Fibroblast of lung (primary cell): ENCODE data around the gene RPS15. TPM values are rescaled to one million over a fixed set of nuclear protein-coding genes. Genes with fewer than 3 reads are reported as not detected.

Experiments used
- DNase-seq, 2 donors: peaks; one replicate each; pipeline versions ENCODE4 v3.0.0 to v3.0.0-alpha.2; 2010; ENCODE audit warnings: low read depth in 2 of 2
- H2AFZ ChIP-seq: 2 replicates; pipeline ENCODE4 v1.5.1; 2012; ENCODE audit warnings: low read length, control low read depth, inconsistent platforms
- H3K27ac ChIP-seq: 2 replicates; pipeline ENCODE4 v1.5.1; 2011; ENCODE audit warnings: low read length, control low read depth; ENCODE audit not compliant: insufficient read depth
- H3K27me3 ChIP-seq: 2 replicates; pipeline ENCODE4 v1.5.1; 2011; ENCODE audit warnings: mild to moderate bottlenecking, low read length; ENCODE audit not compliant: control insufficient read depth, insufficient read depth
- H3K36me3 ChIP-seq: 2 replicates; pipeline ENCODE4 v1.5.1; 2011; ENCODE audit warnings: low read length; ENCODE audit not compliant: control insufficient read depth, insufficient read depth
- H3K4me1 ChIP-seq: 2 replicates; pipeline ENCODE4 v1.5.1; 2011; ENCODE audit warnings: low read length; ENCODE audit not compliant: control insufficient read depth, insufficient read depth; ENCODE audit errors: extremely low read depth
- H3K4me2 ChIP-seq: 2 replicates; pipeline ENCODE4 v1.5.1; 2011; ENCODE audit warnings: low read length, control low read depth; ENCODE audit not compliant: insufficient read depth; ENCODE audit errors: extremely low read depth
- H3K4me3 ChIP-seq, 4 experiments: fragments of 200-600 bp in 1 of 4; sonication (generic) in 1 of 4; replicated peaks in 1 of 4; 2 replicates each; pipeline ENCODE4 v1.5.1; 2011 to 2016; ENCODE audit warnings: low read length in 4 of 4, low read depth in 3 of 4, mild to moderate bottlenecking in 3 of 4, control low read depth in 2 of 4, inconsistent platforms in 1 of 4, mixed read lengths in 1 of 4; ENCODE audit not compliant: insufficient read depth in 1 of 4; ENCODE audit errors: control extremely low read depth in 1 of 4
- H3K79me2 ChIP-seq: 2 replicates; pipeline ENCODE4 v1.5.1; 2012; ENCODE audit warnings: mild to moderate bottlenecking, low read length, inconsistent platforms; ENCODE audit not compliant: control insufficient read depth, insufficient read depth
- H3K9ac ChIP-seq: 2 replicates; pipeline ENCODE4 v1.5.1; 2011; ENCODE audit warnings: mild to moderate bottlenecking, low read length, control low read depth; ENCODE audit not compliant: insufficient read depth
- H3K9me3 ChIP-seq: 2 replicates; pipeline ENCODE4 v1.5.1; 2012; ENCODE audit warnings: low read depth, low read length; ENCODE audit not compliant: control insufficient read depth, insufficient read depth
- H4K20me1 ChIP-seq: 2 replicates; pipeline ENCODE4 v1.5.1; 2011; ENCODE audit warnings: low read length; ENCODE audit not compliant: control insufficient read depth, insufficient read depth; ENCODE audit errors: extremely low read depth
- EZH2 ChIP-seq: IDR thresholded peaks from 2 replicates; pipeline ENCODE4 v1.5.1; 2012; ENCODE audit warnings: low read length, control low read depth, mild to moderate bottlenecking; ENCODE audit errors: missing control alignments
- polyA plus RNA-seq, 2 donors: library from polyadenylated mRNA; depleted of rRNA in 1 of 2; stranded (reverse) in 1 of 2; unstranded in 1 of 2; fragments of >200 nt; gene quantifications; 2 replicates each; pipeline ENCODE4 v1.2.1, GENCODE V29; 2011 to 2012; ENCODE audit warnings: missing spikeins in 1 of 2
- total RNA-seq: library from RNA; depleted of rRNA; stranded (reverse); fragments of >200 nt; gene quantifications from 2 replicates; pipeline ENCODE4 v1.2.1, GENCODE V29; 2014
- TF ChIP-seq, protein P1 (sequence below), 2 donors: IDR thresholded peaks in 1 of 2; conservative IDR thresholded peaks in 1 of 2; 1 replicate in 1 of 2; 2 replicates in 1 of 2; pipeline ENCODE4 v1.5.1; 2011 to 2012; ENCODE audit warnings: low read length in 2 of 2, control low read depth in 1 of 2, inconsistent platforms in 1 of 2, low read depth in 1 of 2, mild to moderate bottlenecking in 1 of 2

The RPS15 gene
- total and polyA plus RNA-seq, 2 donors (not counting 1 experiment from before 2014, with no cell fraction given), result 369 to 878 TPM

DNA sequence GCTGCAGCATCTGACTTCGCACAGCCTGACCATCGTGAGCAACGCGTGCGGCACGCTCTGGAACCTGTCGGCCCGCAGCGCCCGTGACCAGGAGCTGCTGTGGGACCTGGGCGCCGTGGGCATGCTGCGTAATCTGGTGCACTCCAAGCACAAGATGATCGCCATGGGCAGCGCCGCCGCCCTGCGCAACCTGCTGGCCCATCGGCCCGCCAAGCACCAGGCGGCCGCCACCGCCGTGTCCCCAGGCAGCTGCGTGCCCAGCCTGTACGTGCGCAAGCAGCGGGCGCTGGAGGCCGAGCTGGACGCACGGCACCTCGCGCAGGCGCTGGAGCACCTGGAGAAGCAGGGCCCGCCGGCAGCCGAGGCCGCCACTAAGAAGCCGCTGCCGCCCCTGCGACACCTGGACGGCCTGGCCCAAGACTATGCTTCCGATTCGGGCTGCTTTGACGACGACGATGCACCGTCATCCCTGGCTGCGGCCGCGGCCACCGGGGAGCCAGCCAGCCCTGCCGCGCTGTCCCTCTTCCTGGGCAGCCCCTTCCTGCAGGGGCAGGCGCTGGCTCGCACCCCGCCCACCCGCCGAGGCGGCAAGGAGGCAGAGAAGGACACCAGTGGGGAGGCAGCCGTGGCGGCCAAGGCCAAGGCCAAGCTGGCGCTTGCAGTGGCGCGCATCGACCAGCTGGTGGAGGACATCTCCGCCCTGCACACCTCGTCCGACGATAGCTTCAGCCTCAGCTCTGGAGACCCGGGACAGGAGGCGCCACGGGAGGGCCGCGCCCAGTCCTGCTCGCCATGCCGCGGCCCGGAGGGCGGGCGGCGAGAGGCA lies 27.2 kb downstream of the RPS15 start:
- no peak overlapping the region for H3K4me2 ChIP-seq
- no peaks in the 10 kb centered on the region for H3K4me1 ChIP-seq
- H3K79me2 ChIP-seq, result no peaks in the 10 kb centered on the region
- DNase-seq, result peak in 1 of 2 donors; percentile 39
- no peak overlapping the region for H3K27ac ChIP-seq
- H3K9me3 ChIP-seq, result no peaks in the 10 kb centered on the region
- peaks cover 30% of the 10 kb centered on the region for H3K27me3 ChIP-seq
- no peaks in the 10 kb centered on the region for H4K20me1 ChIP-seq
- TF ChIP-seq EZH2, result peak; percentile 1
- TF ChIP-seq, protein P1, sequence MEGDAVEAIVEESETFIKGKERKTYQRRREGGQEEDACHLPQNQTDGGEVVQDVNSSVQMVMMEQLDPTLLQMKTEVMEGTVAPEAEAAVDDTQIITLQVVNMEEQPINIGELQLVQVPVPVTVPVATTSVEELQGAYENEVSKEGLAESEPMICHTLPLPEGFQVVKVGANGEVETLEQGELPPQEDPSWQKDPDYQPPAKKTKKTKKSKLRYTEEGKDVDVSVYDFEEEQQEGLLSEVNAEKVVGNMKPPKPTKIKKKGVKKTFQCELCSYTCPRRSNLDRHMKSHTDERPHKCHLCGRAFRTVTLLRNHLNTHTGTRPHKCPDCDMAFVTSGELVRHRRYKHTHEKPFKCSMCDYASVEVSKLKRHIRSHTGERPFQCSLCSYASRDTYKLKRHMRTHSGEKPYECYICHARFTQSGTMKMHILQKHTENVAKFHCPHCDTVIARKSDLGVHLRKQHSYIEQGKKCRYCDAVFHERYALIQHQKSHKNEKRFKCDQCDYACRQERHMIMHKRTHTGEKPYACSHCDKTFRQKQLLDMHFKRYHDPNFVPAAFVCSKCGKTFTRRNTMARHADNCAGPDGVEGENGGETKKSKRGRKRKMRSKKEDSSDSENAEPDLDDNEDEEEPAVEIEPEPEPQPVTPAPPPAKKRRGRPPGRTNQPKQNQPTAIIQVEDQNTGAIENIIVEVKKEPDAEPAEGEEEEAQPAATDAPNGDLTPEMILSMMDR (conservative IDR thresholded peaks at IDR 0.05 in 1 of 2, IDR thresholded peaks at IDR 0.05 in 1 of 2; ENCODE audit: low read depth in 1 of 2, low read length in 2 of 2), result peak in 1 of 2 donors; percentile 44
- no peak overlapping the region for H3K9ac ChIP-seq
- no peak overlapping the region for H2AFZ ChIP-seq
- no peaks in the 10 kb centered on the region for H3K36me3 ChIP-seq
- no peak overlapping the region for H3K4me3 ChIP-seq

DNA sequence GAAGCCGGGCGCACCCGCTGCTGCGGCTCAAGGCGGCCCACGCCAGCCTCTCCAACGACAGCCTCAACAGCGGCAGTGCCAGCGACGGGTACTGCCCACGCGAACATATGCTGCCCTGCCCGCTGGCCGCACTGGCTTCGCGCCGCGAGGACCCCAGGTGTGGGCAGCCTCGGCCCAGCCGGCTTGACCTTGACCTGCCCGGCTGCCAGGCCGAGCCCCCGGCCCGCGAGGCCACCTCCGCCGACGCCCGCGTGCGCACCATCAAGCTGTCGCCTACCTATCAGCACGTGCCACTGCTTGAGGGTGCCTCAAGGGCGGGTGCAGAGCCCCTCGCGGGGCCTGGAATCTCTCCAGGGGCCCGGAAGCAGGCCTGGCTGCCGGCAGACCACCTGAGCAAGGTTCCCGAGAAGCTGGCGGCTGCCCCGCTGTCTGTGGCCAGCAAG lies 27.8 kb downstream of the RPS15 start:
- peaks cover 2% of the 10 kb centered on the region for H3K4me1 ChIP-seq
- DNase-seq, result no peak
- no peaks in the 10 kb centered on the region for H3K36me3 ChIP-seq
- H3K4me2 ChIP-seq, result no peak overlapping the region
- H3K4me3 ChIP-seq, result no peak overlapping the region
- H4K20me1 ChIP-seq, result no peaks in the 10 kb centered on the region
- H2AFZ ChIP-seq, result no peak overlapping the region
- no peak overlapping the region for H3K9ac ChIP-seq
- TF ChIP-seq, protein P1 (conservative IDR thresholded peaks at IDR 0.05 in 1 of 2, IDR thresholded peaks at IDR 0.05 in 1 of 2; ENCODE audit: low read depth in 1 of 2, low read length in 2 of 2), result no peak
- TF ChIP-seq EZH2, result no peak
- no peak overlapping the region for H3K27ac ChIP-seq
- no peaks in the 10 kb centered on the region for H3K9me3 ChIP-seq
- H3K27me3 ChIP-seq, result peaks cover 33% of the 10 kb centered on the region
- no peaks in the 10 kb centered on the region for H3K79me2 ChIP-seq

DNA sequence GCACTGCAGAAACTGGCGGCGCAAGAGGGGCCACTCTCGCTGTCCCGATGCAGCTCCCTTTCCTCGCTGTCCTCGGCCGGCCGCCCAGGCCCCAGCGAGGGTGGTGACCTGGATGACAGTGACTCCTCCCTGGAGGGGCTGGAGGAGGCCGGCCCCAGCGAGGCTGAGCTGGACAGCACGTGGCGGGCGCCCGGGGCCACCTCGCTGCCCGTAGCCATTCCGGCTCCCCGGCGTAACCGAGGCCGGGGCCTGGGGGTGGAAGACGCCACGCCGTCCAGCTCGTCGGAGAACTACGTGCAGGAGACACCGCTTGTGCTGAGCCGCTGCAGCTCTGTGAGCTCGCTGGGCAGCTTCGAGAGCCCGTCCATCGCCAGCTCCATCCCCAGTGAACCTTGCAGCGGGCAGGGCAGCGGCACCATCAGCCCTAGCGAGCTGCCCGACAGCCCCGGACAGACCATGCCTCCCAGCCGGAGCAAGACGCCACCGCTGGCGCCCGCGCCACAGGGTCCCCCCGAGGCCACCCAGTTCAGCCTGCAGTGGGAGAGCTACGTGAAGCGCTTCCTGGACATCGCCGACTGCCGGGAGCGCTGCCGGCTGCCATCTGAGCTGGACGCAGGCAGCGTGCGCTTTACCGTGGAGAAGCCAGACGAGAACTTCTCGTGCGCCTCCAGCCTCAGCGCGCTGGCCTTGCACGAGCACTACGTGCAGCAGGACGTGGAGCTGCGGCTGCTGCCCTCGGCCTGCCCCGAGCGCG lies 28.4 kb downstream of the RPS15 start:
- Histone ChIP-seq H3K79me2 (no peaks in the 10 kb centered on the region), H3K4me1 (peaks cover 3% of the 10 kb centered on the region), H3K4me2 (no peak overlapping the region), H2AFZ (no peak overlapping the region), H3K9me3 (no peaks in the 10 kb centered on the region), H3K9ac (no peak overlapping the region), H3K4me3 (no peak overlapping the region), H3K27ac (no peak overlapping the region), H3K36me3 (no peaks in the 10 kb centered on the region), H3K27me3 (peaks cover 38% of the 10 kb centered on the region), H4K20me1 (no peaks in the 10 kb centered on the region)
- TF ChIP-seq EZH2, result peak; percentile 85
- TF ChIP-seq, protein P1 (conservative IDR thresholded peaks at IDR 0.05 in 1 of 2, IDR thresholded peaks at IDR 0.05 in 1 of 2; ENCODE audit: low read depth in 1 of 2, low read length in 2 of 2), result no peak
- no peak for DNase-seq
